ENCODE measurements around the gene CD8B.
"Not testable (repeated sequence)": the region's sequence is repeated elsewhere in the genome, so short reads cannot be mapped to it uniquely, and the experiment has no call there.

DNA sequence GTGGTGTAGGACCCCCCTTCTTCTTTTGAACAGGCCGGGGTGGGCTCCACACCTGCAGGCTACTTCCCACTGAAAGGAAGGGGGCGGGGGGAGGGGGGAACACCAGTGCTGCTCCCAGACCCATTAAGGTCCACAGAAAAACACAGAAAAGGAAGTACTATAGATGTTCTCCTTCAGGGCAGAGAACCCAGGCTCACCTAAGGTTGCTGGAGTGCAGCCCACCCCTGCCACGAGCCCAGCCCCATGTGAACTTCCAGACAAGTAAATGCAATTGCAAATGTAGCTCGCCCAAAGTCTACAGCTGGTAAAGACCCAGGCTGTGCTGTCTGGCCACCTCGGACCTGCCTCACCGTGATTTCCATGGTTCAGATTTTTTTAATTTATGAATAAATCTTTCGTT lies 24.0 kb downstream of the CD8B start:
- TF ChIP-seq, protein P1, sequence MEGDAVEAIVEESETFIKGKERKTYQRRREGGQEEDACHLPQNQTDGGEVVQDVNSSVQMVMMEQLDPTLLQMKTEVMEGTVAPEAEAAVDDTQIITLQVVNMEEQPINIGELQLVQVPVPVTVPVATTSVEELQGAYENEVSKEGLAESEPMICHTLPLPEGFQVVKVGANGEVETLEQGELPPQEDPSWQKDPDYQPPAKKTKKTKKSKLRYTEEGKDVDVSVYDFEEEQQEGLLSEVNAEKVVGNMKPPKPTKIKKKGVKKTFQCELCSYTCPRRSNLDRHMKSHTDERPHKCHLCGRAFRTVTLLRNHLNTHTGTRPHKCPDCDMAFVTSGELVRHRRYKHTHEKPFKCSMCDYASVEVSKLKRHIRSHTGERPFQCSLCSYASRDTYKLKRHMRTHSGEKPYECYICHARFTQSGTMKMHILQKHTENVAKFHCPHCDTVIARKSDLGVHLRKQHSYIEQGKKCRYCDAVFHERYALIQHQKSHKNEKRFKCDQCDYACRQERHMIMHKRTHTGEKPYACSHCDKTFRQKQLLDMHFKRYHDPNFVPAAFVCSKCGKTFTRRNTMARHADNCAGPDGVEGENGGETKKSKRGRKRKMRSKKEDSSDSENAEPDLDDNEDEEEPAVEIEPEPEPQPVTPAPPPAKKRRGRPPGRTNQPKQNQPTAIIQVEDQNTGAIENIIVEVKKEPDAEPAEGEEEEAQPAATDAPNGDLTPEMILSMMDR (conservative IDR thresholded peaks at IDR 0.05; ENCODE audit: low read depth, low read length) = not testable (repeated sequence)
- TF ChIP-seq EZH2 (IDR thresholded peaks at IDR 0.05; ENCODE audit: low read length, unreplicated experiment) = not testable (repeated sequence)
